Transverse colon (tissue), 4 donors: ENCODE results near the gene AXIN1. TPM values are rescaled to one million over a fixed set of nuclear protein-coding genes. Genes with fewer than 3 reads are reported as not detected.
"Not testable (repeated sequence)": the region's sequence is repeated elsewhere in the genome, so short reads cannot be mapped to it uniquely, and the experiment has no call there.

Experiments
- DNase-seq: peaks from one replicate; pipeline ENCODE4 v3.0.0-alpha.2; 2019
- H3K27ac ChIP-seq, 4 donors: fragments of 200-600 bp; sonication (generic); 2 replicates each; pipeline ENCODE4 v1.5.1; 2016 to 2018; ENCODE audit warnings: inconsistent platforms in 4 of 4
- H3K27me3 ChIP-seq: fragments of 200-600 bp; sonication (generic); 2 replicates; pipeline ENCODE4 v1.5.1; 2017; ENCODE audit warnings: inconsistent platforms
- H3K36me3 ChIP-seq, 4 donors: fragments of 200-600 bp; sonication (generic); 2 replicates each; pipeline ENCODE4 v1.5.1; 2017 to 2019; ENCODE audit warnings: inconsistent platforms in 4 of 4
- H3K4me1 ChIP-seq, 4 donors: fragments of 200-600 bp; sonication (generic); 2 replicates each; pipeline ENCODE4 v1.5.1; 2017 to 2020; ENCODE audit warnings: inconsistent platforms in 4 of 4
- H3K4me3 ChIP-seq, 4 donors: fragments of 200-600 bp; sonication (generic); 1 replicate in 1 of 4; 2 replicates in 3 of 4; pipeline versions ENCODE4 v1.5.1 to v1.6.1; 2017 to 2019; ENCODE audit warnings: inconsistent platforms in 4 of 4
- H3K9me3 ChIP-seq, 2 donors: fragments of 200-600 bp; sonication (generic); 2 replicates each; pipeline ENCODE4 v1.5.1; 2017 to 2019; ENCODE audit warnings: inconsistent platforms in 2 of 2
- CTCF ChIP-seq, 5 experiments: fragments of 200-600 bp in 3 of 5; fragments of 450-650 bp in 2 of 5; sonication (generic) in 3 of 5; IDR thresholded peaks; 1 replicate in 2 of 5; 2 replicates in 3 of 5; pipeline ENCODE4 v1.5.1; 2016 to 2017; ENCODE audit warnings: antibody characterized with exemption in 5 of 5, inconsistent platforms in 3 of 5, mild to moderate bottlenecking in 2 of 5, moderate library complexity in 1 of 5
- EP300 ChIP-seq: sonication (generic); formaldehyde crosslinking; IDR thresholded peaks from one replicate; pipeline ENCODE4 v1.6.1; 2017; ENCODE audit warnings: antibody characterized with exemption, low read depth
- POLR2A ChIP-seq: fragments of 450-650 bp; IDR thresholded peaks from one replicate; pipeline ENCODE4 v1.6.1; 2016; ENCODE audit warnings: antibody characterized with exemption, mild to moderate bottlenecking, moderate library complexity
- POLR2AphosphoS5 ChIP-seq, 3 donors: sonication (generic); formaldehyde crosslinking; IDR thresholded peaks; one replicate each; pipeline ENCODE4 v1.6.1; 2016; ENCODE audit warnings: antibody characterized with exemption in 3 of 3
- WGBS, 2 donors: methylation state at CpG; one replicate each; pipeline ENCODE4 v1.1.5; 2018; ENCODE audit warnings: low coverage in 1 of 2; 5-methylcytosine and 5-hydroxymethylcytosine counted together
- in situ Hi-C, 4 donors: fragments of 200-750 bp; cut with MboI; loops; one replicate each; pipeline versions ENCODE4 v1.15.0 to v1.15.1; 2017; ENCODE audit warnings: low sequenced_read_pairs in 3 of 4, low pct_ligation_motif_present in 1 of 4, low pct_unique_long_range_greater_than_20kb in 1 of 4
- intact Hi-C: fragments of 100-400 bp; cut with DNase I; formaldehyde crosslinking; loops from one replicate; pipeline ENCODE4 v1.15.1; 2023; ENCODE audit warnings: low total_unique reads
- total RNA-seq, 4 donors: library from RNA; depleted of rRNA; stranded (reverse); fragments of >200 nt; gene quantifications; one replicate each; pipeline ENCODE4 v1.1.0, GENCODE V29; 2016

AXIN1 gene
- total RNA-seq, 4 donors from 2014 or later: 41.4 to 73.7 (median 58.7) TPM

GRCh38 chr16:364595-365491 lies 12.3 kb upstream of the AXIN1 start:
- intact Hi-C loops: no loop called here
- Histone ChIP-seq H3K4me1 (peaks cover 3 to 12% (median 7%) of the 10 kb centered on the region in 4 donors), H3K9me3 (no peaks in the 10 kb centered on the region), H3K27me3 (peaks cover 17% of the 10 kb centered on the region), H3K36me3 (peaks cover 0 to 15% (median 4%) of the 10 kb centered on the region in 4 donors), H3K27ac (no peak overlapping the region), H3K4me3 (no peak overlapping the region)
- DNase-seq: no peak
- in situ Hi-C loops: no loop called here
- TF ChIP-seq EP300 (no peak), POLR2AphosphoS5 (IDR thresholded peaks at IDR 0.05) (no peak), CTCF (IDR thresholded peaks at IDR 0.05) (no peak), POLR2A (no peak)
- WGBS, 2 donors: 59% methylated on average over 16 of the region's 19 CpGs; no CpG with 5 or more reads in 1 of the 2 donors

GRCh38 chr16:363766-364490 lies 11.4 kb upstream of the AXIN1 start:
- no peak overlapping the region for H3K4me3 ChIP-seq
- in situ Hi-C loops (no loop called here), intact Hi-C loops (no loop called here)
- H3K36me3 ChIP-seq: peaks cover 0 to 15% (median 4%) of the 10 kb centered on the region in 4 donors
- H3K9me3 ChIP-seq: no peaks in the 10 kb centered on the region
- no peak for DNase-seq
- H3K4me1 ChIP-seq: peaks cover 0 to 6% (median 3%) of the 10 kb centered on the region in 4 donors
- 21% methylated on average over 15 of the region's 24 CpGs; no CpG with 5 or more reads in 1 of the 2 donors for whole genome bisulfite sequencing, 2 donors
- H3K27ac ChIP-seq: no peak overlapping the region
- TF ChIP-seq POLR2AphosphoS5 (IDR thresholded peaks at IDR 0.05): no peak
- TF ChIP-seq CTCF (IDR thresholded peaks at IDR 0.05): no peak
- no peak for TF ChIP-seq POLR2A
- TF ChIP-seq EP300: no peak
- H3K27me3 ChIP-seq: peaks cover 17% of the 10 kb centered on the region

GRCh38 chr16:363110-363765 lies 10.7 kb upstream of the AXIN1 start:
- Histone ChIP-seq H3K27me3 (peaks cover 17% of the 10 kb centered on the region), H3K4me1 (peaks cover 0 to 6% (median 3%) of the 10 kb centered on the region in 4 donors), H3K27ac (no peak overlapping the region), H3K9me3 (no peaks in the 10 kb centered on the region), H3K4me3 (no peak overlapping the region), H3K36me3 (peaks cover 0 to 11% (median 2%) of the 10 kb centered on the region in 4 donors)
- in situ Hi-C loops: no loop called here
- DNase-seq: no peak
- WGBS, 2 donors: 20 to 45% methylated on average over 1 to 20 of the region's 20 CpGs
- TF ChIP-seq POLR2AphosphoS5 (IDR thresholded peaks at IDR 0.05) (no peak), CTCF (IDR thresholded peaks at IDR 0.05) (no peak), EP300 (no peak), POLR2A (no peak)
- intact Hi-C loops: no loop called here

GRCh38 chr16:362702-362999 lies 10.1 kb upstream of the AXIN1 start:
- H3K27me3 ChIP-seq: peaks cover 17% of the 10 kb centered on the region
- H3K4me3 ChIP-seq, H3K4me1 ChIP-seq, H3K36me3 ChIP-seq, in situ Hi-C loops, H3K27ac ChIP-seq, H3K9me3 ChIP-seq, intact Hi-C loops, DNase-seq: not testable (repeated sequence)
- 83% methylated on average over 21 of the region's 24 CpGs; no CpG with 5 or more reads in 1 of the 2 donors for WGBS, 2 donors
